A549 (cell line): ENCODE data around the gene HEXIM1. TPM values are rescaled to one million over a fixed set of nuclear protein-coding genes. Genes with fewer than 3 reads are reported as not detected.

Source experiments
- ATAC-seq, 2 experiments: fragments of 200-7000 bp in 1 of 2; fragments of >200 bp in 1 of 2; cut with Nextera tagmentation in 1 of 2; cut with Tn5 transposase in 1 of 2; 3 replicates each; pipeline versions ENCODE4 v1.8.0 to v1.9.1; 2018 to 2020; ENCODE audit warnings: mild to moderate bottlenecking in 1 of 2, moderate library complexity in 1 of 2
- CTCF ChIA-PET: fragments of 300-600 bp; sonication (Branson Sonifier 250); formaldehyde crosslinking; extraction: SDS; loops from one replicate; lab custom pipeline; 2021; ENCODE audit warnings: antibody characterized with exemption, inconsistent platforms; lab: Yijun Ruan, JAX
- POLR2A ChIA-PET: fragments of 350-600 bp; formaldehyde crosslinking; extraction: SDS; loops from one replicate; lab custom pipeline; 2021; ENCODE audit warnings: antibody characterized with exemption, inconsistent platforms; lab: Yijun Ruan, JAX
- DNase-seq, 2 experiments: peaks; one replicate each; pipeline versions ENCODE4 v3.0.0 to v3.0.0-alpha.2; 2011 to 2016; ENCODE audit warnings: low read depth in 1 of 2, low spot score in 1 of 2
- FAIRE-seq: peaks from 2 replicates; lab custom pipeline; 2011; peaks lifted over from hg19 to GRCh38; lab: Jason Lieb, UNC
- H3K27ac ChIP-seq, 2 experiments: fragments of >200 bp; sonication (Bioruptor Twin); formaldehyde crosslinking; 3 replicates each; pipeline ENCODE4 v1.5.1; 2016 to 2017
- H3K4me1 ChIP-seq: fragments of >200 bp; sonication (Bioruptor Twin); formaldehyde crosslinking; 3 replicates; pipeline ENCODE4 v1.6.1; 2016
- H3K4me2 ChIP-seq: fragments of >200 bp; sonication (Bioruptor Twin); formaldehyde crosslinking; 3 replicates; pipeline ENCODE4 v1.6.1; 2016
- H3K4me3 ChIP-seq: fragments of >200 bp; sonication (Bioruptor Twin); formaldehyde crosslinking; 3 replicates; pipeline ENCODE4 v1.5.1; 2016
- H3K9me3 ChIP-seq: fragments of >200 bp; sonication (Bioruptor Twin); formaldehyde crosslinking; 3 replicates; pipeline ENCODE4 v1.6.1; 2016
- ATOH8 ChIP-seq: fragments of 250-450 bp; sonication (Bioruptor Pico); IDR thresholded peaks from 2 replicates; pipeline ENCODE4 v1.5.0; 2020; ENCODE audit warnings: low read depth, mild to moderate bottlenecking, moderate library complexity
- BCL3 ChIP-seq: fragments of >200 bp; sonication (Bioruptor Twin); formaldehyde crosslinking; IDR thresholded peaks from 3 replicates; pipeline ENCODE4 v1.6.1; 2016
- EP300 ChIP-seq, 2 experiments: fragments of >200 bp; sonication (Bioruptor Twin); formaldehyde crosslinking; IDR thresholded peaks; 2 replicates in 1 of 2; 3 replicates in 1 of 2; pipeline ENCODE4 v1.6.1; 2016 to 2017
- FOSB ChIP-seq: fragments of 250-450 bp; sonication (Bioruptor Pico); IDR thresholded peaks from 2 replicates; pipeline ENCODE4 v1.5.0; 2020; ENCODE audit warnings: mild to moderate bottlenecking, moderate library complexity
- FOXS1 ChIP-seq: fragments of 250-450 bp; sonication (Bioruptor Pico); IDR thresholded peaks from 2 replicates; pipeline ENCODE4 v1.5.0; 2020; ENCODE audit warnings: mild to moderate bottlenecking, moderate library complexity
- HOXB13 ChIP-seq: fragments of 250-450 bp; sonication (Bioruptor Pico); IDR thresholded peaks from 2 replicates; pipeline ENCODE4 v1.5.0; 2020; ENCODE audit warnings: low read depth, mild to moderate bottlenecking, moderate library complexity
- HOXB5 ChIP-seq: fragments of 250-450 bp; sonication (Bioruptor Pico); IDR thresholded peaks from 2 replicates; pipeline ENCODE4 v1.5.0; 2020; ENCODE audit warnings: mild to moderate bottlenecking, moderate library complexity
- JUN ChIP-seq, 2 experiments: fragments of >200 bp; sonication (Bioruptor Twin); formaldehyde crosslinking; IDR thresholded peaks; 2 replicates in 1 of 2; 3 replicates in 1 of 2; pipeline ENCODE4 v1.6.1; 2016 to 2017
- JUNB ChIP-seq: fragments of >200 bp; sonication (Bioruptor Twin); formaldehyde crosslinking; IDR thresholded peaks from 2 replicates; pipeline ENCODE4 v1.6.1; 2016
- KDM5A ChIP-seq: fragments of 200-600 bp; sonication (generic); IDR thresholded peaks from 2 replicates; pipeline ENCODE4 v1.6.1; 2016; ENCODE audit warnings: antibody characterized with exemption, mild to moderate bottlenecking
- MAFK ChIP-seq: fragments of 450-650 bp; IDR thresholded peaks from 2 replicates; pipeline ENCODE4 v1.6.1; 2014; ENCODE audit not compliant: partially characterized antibody
- NR3C1 ChIP-seq: fragments of >200 bp; sonication (Bioruptor Twin); formaldehyde crosslinking; IDR thresholded peaks from 3 replicates; pipeline ENCODE4 v1.6.1; 2017
- PBX3 ChIP-seq: IDR thresholded peaks from 2 replicates; pipeline ENCODE4 v1.6.1; 2012
- PHF8 ChIP-seq: fragments of 200-600 bp; sonication (generic); IDR thresholded peaks from 2 replicates; pipeline ENCODE4 v1.6.1; 2016; ENCODE audit warnings: low read depth, mild to moderate bottlenecking, antibody characterized with exemption, moderate library complexity, borderline replicate concordance
- POLR2AphosphoS2 ChIP-seq: conservative IDR thresholded peaks from 2 replicates; pipeline ENCODE4 v1.6.1; 2012; ENCODE audit warnings: low read length, improper control_type of control experiment, inconsistent platforms
- SREBF2 ChIP-seq: fragments of 450-650 bp; IDR thresholded peaks from 2 replicates; pipeline ENCODE4 v1.6.1; 2014; ENCODE audit warnings: mild to moderate bottlenecking, moderate library complexity
- WGBS: methylation state at CpG from one replicate; pipeline ENCODE4 v1.1.6; 2017; ENCODE audit errors: missing lambda C conversion rate; 5-methylcytosine and 5-hydroxymethylcytosine counted together
- polyA plus RNA-seq, 4 experiments: library from polyadenylated mRNA; depleted of rRNA in 3 of 4; stranded (reverse); fragments of >200 nt; fragmentation: RNase III in 1 of 4; extraction: RNeasy Plus Mini Kit Qiagen cat#74134 plus additional on column Dnase treatment in 1 of 4; gene quantifications; 2 replicates in 3 of 4; 3 replicates in 1 of 4; pipeline ENCODE4 v1.2.3, GENCODE V29; 2011 to 2017

The HEXIM1 gene
- polyA plus RNA-seq, 2 of the 4 experiments (the other 2 are of a cell fraction): 54.0 to 143 TPM

GRCh38 chr17:45106096-45106495 is 42.2 kb upstream of the HEXIM1 start (continued):
- TF ChIP-seq JUNB (no peak), PHF8 (no peak), FOXS1 (CRISPR knock-in tag) (no peak), NR3C1 (no peak), FOSB (no peak)

GRCh38 chr17:45106582-45106981 is 41.7 kb upstream of the HEXIM1 start:
- Histone ChIP-seq H3K4me3 (no peak overlapping the region), H3K27ac (no peak overlapping the region), H3K9me3 (no peaks in the 10 kb centered on the region), H3K4me1 (no peaks in the 10 kb centered on the region), H3K4me2 (no peak overlapping the region)
- CTCF ChIA-PET: interaction anchor here (1.3 to 30.6 kb wide), 8 partner anchors 9 to 186 kb away, joined by 3 to 742 read pairs (median 55); partner anchors contain the start of genes ACBD4 and PLCD3
- no peak for DNase-seq
- 93% methylated on average over 5 of the region's 5 CpGs for WGBS
- TF ChIP-seq PHF8 (no peak), JUN (IDR thresholded peaks at IDR 0.05) (no peak), ATOH8 (no peak), MAFK (no peak)
- POLR2A ChIA-PET: no interaction called here
- ATAC-seq: no peak
- no peak for FAIRE-seq

- WGBS: 95% methylated on average over 13 of the region's 13 CpGs
- TF ChIP-seq SREBF2 (no peak), JUNB (no peak), KDM5A (no peak), BCL3 (no peak), POLR2AphosphoS2 (no peak), HOXB13 (CRISPR knock-in tag) (no peak), NR3C1 (no peak)
- DNase-seq: no peak
- FAIRE-seq: no peak
- Histone ChIP-seq H3K4me1 (no peaks in the 10 kb centered on the region), H3K27ac (0 out of 6 replicates have a peak overlapping the region, but pooled peaks of 1 of the 2 experiments have one; percentile 11), H3K4me2 (no peak overlapping the region), H3K4me3 (no peak overlapping the region), H3K9me3 (no peaks in the 10 kb centered on the region)
- ChIA-PET CTCF (interaction anchor here (0.6 to 30.6 kb wide), 7 partner anchors 9 to 187 kb away, joined by 3 to 742 read pairs (median 18); partner anchors contain the start of genes ACBD4, HEXIM1 and PLCD3), POLR2A (no interaction called here)
- ATAC-seq: no peak
Observed at GRCh38 chr17:45107293-45108010, 40.8 kb upstream of the HEXIM1 start.

- FAIRE-seq (no peak), DNase-seq (no peak)
- H3K4me1 ChIP-seq: no peaks in the 10 kb centered on the region
- 0 out of 6 replicates have a peak overlapping the region, but pooled peaks of 1 of the 2 experiments have one; percentile 3 for H3K27ac ChIP-seq
- 77% methylated on average over 9 of the region's 9 CpGs for WGBS
- H3K4me2 ChIP-seq: no peak overlapping the region
- ChIA-PET POLR2A (no interaction called here), CTCF (interaction anchor here (0.7 to 30.6 kb wide), 9 partner anchors 10 to 188 kb away, joined by 3 to 742 read pairs (median 10); partner anchors contain the start of genes ACBD4, HEXIM1 and PLCD3)
- no peak for TF ChIP-seq EP300 (IDR thresholded peaks at IDR 0.05)
- peak; percentile 6; the same call in 1 of the 2 replicates for TF ChIP-seq PBX3
- TF ChIP-seq HOXB5: no peak
- TF ChIP-seq, all 56 proteins: peak for 1
- no peak for ATAC-seq
- no peak overlapping the region for H3K4me3 ChIP-seq
- H3K9me3 ChIP-seq: no peaks in the 10 kb centered on the region
Observed at GRCh38 chr17:45108051-45108450, 40.2 kb upstream of the HEXIM1 start.
